Right hindlimb (tissue), 1 donor: ENCODE data around the gene DCLK3.

Source experiments
- DNase-seq: peaks from one replicate; pipeline ENCODE4 v3.0.0-alpha.2; 2018

Gene DCLK3

DNA sequence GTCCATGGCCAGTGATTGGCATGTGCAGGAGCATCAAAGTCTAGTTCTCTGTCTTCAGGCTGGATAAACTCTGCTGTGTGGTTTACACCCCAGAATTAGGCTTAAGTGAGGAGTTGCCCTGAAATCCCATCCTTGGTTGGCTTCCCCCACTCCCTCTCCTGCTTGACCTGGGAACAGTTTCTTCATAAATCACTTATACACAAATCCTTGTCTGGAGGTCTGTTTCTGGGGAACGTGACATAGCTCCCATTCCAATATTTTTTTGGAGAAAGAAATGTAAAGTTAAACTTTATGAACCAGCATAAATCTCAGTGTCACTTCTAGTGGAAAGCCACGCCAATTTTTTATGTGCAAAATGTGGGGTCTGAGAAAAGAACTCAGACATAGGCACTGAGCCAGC, 98.2 kb downstream of the DCLK3 start:
- no peak for DNase-seq

DNA sequence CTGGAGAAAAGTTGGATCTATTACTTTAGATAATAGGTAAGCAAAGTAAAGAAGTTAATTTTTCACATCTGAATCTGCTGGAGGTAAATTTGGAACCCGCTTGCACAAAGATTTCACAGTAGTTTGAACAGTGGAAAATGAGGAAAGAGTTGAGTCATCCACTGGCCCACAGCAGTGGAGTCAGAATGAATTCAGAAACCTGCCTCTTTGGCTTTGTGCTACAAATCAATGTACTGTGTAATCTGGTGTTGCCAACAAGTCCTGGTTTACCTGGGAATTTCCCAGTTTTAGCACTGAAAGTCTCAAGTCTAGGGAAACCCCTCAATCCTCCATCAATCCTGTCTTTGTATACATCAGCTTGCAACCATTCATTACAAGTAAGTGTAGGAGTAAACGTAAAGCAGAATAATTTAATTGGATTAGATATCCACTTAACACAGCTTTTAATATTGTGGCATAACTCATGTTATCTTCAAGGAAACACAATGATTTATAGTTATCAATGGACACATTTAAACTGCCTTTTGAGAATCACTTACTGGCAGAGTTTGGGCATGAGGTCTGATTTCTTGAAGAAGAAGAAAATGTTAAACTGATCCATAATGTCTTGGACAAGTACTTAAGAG, 100.6 kb downstream of the DCLK3 start:
- DNase-seq: no peak

DNA sequence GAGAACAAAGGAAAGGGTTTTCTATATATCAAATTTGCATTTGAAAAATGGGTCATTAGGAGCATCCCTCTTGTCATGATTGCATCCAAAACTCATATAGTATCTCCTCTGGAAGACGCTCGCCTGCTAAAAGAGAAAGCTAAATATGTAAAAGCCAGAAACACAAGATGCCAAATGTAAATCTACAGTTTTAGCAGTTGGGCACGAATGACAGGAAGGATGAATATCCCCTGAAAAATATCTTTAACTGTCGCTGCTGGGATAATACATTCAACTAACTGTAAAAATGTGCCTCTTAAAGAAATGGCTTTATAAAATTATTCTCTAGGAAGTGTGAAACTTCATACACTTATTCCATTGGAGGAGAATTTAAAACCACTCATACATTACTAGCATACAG, 101.7 kb downstream of the DCLK3 start:
- DNase-seq: no peak
